HG02571 (cell line): Measurements from ENCODE around the gene ATOSA.
A peak's percentile ranks its signal among the peaks of the same experiment; 100 is the strongest.

Experiments used
- ATAC-seq: cut with Tn5 transposase; IDR thresholded peaks from one replicate; pipeline ENCODE4 v1.9.1; 2021; ENCODE audit warnings: mild to moderate bottlenecking, moderate library complexity; ENCODE audit not compliant: unreplicated experiment

Gene ATOSA

DNA sequence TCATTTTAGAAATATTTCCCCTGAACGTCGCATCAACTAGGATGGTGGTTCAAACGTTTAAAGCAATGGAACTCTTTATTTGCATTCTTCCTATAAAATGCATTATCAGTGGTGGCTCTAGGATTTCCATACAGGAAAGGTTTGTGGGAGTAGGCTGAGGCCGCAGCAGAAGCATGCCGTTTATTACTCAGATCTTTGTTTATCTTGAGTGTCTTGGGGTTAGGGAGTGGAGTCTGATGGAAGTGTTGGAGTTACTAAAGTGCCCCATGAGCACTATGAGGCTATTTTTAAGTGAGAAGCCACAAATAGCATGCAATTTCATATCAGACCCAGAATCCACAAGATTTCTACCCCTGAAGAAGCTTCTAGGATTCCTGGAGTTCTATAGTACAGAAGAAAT, 26.2 kb downstream of the ATOSA start:
- ATAC-seq: no peak

- ATAC-seq: no peak
These were observed 26.9 kb downstream of the ATOSA start for GRCh38 chr15:52652286-52652685.

DNA sequence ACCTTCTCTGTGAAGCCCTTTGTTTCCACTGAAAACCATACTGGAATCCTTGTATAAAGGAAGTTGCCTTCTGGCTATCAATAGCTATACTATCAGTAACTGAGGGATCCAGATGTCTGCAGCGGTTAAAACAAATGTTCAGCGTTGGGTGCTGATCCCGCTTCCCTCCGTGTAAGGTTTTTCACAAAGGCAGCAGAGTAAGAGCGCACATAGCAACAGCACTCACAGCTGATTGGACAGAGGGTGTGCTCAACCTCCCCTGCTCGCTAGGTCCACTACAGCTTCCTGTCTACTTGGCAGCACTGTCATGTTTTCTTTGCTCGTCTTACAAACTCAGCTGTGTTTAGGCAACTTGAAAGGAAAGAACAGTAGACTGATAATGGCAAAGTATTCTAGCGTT, 27.3 kb downstream of the ATOSA start:
- ATAC-seq: peak; percentile 87

- ATAC-seq: no peak
These were observed 28.1 kb downstream of the ATOSA start for GRCh38 chr15:52651114-52651513.

GRCh38 chr15:52649686-52650085, 29.5 kb downstream of the ATOSA start:
- no peak for ATAC-seq

- no peak for ATAC-seq
These were observed 33.3 kb downstream of the ATOSA start for GRCh38 chr15:52645916-52646315.

- ATAC-seq: no peak
These were observed 36.5 kb downstream of the ATOSA start for GRCh38 chr15:52642386-52643361.

DNA sequence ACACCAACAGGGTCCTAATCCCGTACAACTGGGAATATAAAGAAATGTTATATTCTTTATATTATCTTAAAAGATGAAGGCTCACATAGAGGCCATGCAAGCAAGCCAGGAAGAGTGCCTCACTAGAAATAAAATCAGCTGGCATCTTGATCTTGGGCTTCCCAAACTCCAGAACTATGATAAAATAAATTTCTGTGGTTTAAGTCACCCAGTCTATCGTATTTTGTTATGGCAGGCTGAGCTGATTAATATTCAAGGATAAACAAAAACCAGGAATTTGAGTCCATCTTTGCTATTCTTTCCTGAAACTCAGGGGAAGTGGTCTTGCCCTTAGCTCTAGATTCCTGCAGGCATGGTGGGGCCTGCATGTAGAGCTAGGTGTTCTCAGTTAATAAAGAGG, 42.7 kb downstream of the ATOSA start:
- no peak for ATAC-seq

DNA sequence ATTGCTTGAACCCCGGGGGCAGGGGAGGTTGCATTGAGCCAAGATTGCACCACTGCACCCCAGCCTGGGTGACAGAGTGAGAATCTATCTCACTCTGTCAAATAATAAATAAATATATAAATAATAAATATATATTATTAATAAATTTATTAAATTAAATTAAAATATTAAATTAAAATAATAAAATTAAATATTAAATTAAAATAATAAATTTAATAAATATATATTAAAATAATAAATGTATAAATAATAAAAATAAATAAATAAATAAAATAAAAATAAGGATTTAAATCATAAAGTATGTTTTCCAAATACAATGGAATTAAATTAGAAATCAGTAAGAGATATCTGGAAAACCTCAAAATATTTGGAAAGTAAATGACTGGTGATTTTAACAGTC, 43.3 kb downstream of the ATOSA start:
- no peak for ATAC-seq
